Ovary (tissue), 9 donors: Measurements from ENCODE around the gene ARFIP1. TPM values are rescaled to one million over a fixed set of nuclear protein-coding genes. Genes with fewer than 3 reads are reported as not detected.

Experiments used
- DNase-seq, 5 donors: peaks; one replicate each; pipeline ENCODE4 v3.0.0-alpha.2; 2019 to 2020
- H3K27ac ChIP-seq, 2 donors: fragments of 200-600 bp; one replicate each; pipeline versions ENCODE4 v1.5.1 to v1.8.0; 2019 to 2022
- H3K27me3 ChIP-seq: fragments of 200-600 bp; one replicate; pipeline ENCODE4 v1.8.0; 2022
- H3K36me3 ChIP-seq: fragments of 200-600 bp; sonication (generic); one replicate; pipeline ENCODE4 v1.5.1; 2019
- H3K4me1 ChIP-seq: one replicate; pipeline ENCODE4 v1.8.1; 2013; ENCODE audit warnings: mild to moderate bottlenecking, moderate library complexity; ENCODE audit not compliant: insufficient read depth
- H3K4me3 ChIP-seq: fragments of 200-600 bp; sonication (generic); one replicate; pipeline ENCODE4 v1.5.1; 2017
- H3K9me3 ChIP-seq, 2 donors: fragments of 200-600 bp in 1 of 2; sonication (generic) in 1 of 2; one replicate each; pipeline versions ENCODE4 v1.5.1 to v1.8.1; 2013 to 2019; ENCODE audit warnings: mild to moderate bottlenecking in 1 of 2, moderate library complexity in 1 of 2
- EP300 ChIP-seq: sonication (generic); formaldehyde crosslinking; IDR thresholded peaks from one replicate; pipeline ENCODE4 v1.6.1; 2017; ENCODE audit warnings: antibody characterized with exemption
- POLR2A ChIP-seq: fragments of 450-650 bp; IDR thresholded peaks from one replicate; pipeline ENCODE4 v1.6.1; 2017; ENCODE audit warnings: antibody characterized with exemption, mild to moderate bottlenecking, moderate library complexity
- WGBS, 3 donors: extraction: QIAGEN DNeasy Blood & Tissue Kit in 1 of 3; methylation state at CpG; one replicate each; pipeline versions ENCODE4 v1.1.5 to v1.1.7; 2013 to 2017; 5-methylcytosine and 5-hydroxymethylcytosine counted together
- intact Hi-C, 4 donors: fragments of 100-400 bp; cut with DNase I; formaldehyde crosslinking; loops; one replicate each; pipeline versions ENCODE4 v1.11.0 to v1.15.1; 2022 to 2023
- polyA plus RNA-seq, 2 donors: library from polyadenylated mRNA; stranded (reverse); fragments of 200-250 nt in 1 of 2; fragments of 350-450 nt in 1 of 2; fragmentation: Illumina TruSeq in 1 of 2; extraction: RNeasy Lipid Tissue Mini Kit (QIAGEN cat#74804) in 1 of 2; gene quantifications; one replicate each; pipeline ENCODE4 v1.2.3, GENCODE V29; 2013 to 2014
- total RNA-seq, 7 donors: library from RNA; depleted of rRNA in 2 of 7; stranded (reverse); fragments of >200 nt in 2 of 7; fragmentation: NEBNext Ultra II Directional in 3 of 7; extraction: Animal tissue kit (Norgen Biotek cat#: 25700) in 3 of 7; gene quantifications; one replicate each; pipeline versions ENCODE4 v1.1.0 to v1.2.4, GENCODE V29; 2016 to 2023
- TF ChIP-seq, protein P1 (sequence below), 3 donors: fragments of 450-650 bp in 2 of 3; fragments of 200-600 bp in 1 of 3; IDR thresholded peaks; one replicate each; pipeline versions ENCODE4 v1.5.1 to v1.8.0; 2016 to 2022; ENCODE audit warnings: antibody characterized with exemption in 3 of 3, mild to moderate bottlenecking in 1 of 3
- donor health status: DM: no; HTN: no; CAD: no; lungs with moderate emphysema.
- donor health status: DM: no; HTN: no; CAD: no.
- donor health status: Bipolar disorder and iron deficiency.
- donor health status: DM: yes; HTN: yes; CAD: no.
- donor health status: DM: no; HTN: no; CAD: no.
- donor health status: DM: yes; HTN: yes; CAD: no.

Gene ARFIP1
- total and polyA plus RNA-seq, 9 donors = 15.6 to 47.4 (median 29.8) TPM

DNA sequence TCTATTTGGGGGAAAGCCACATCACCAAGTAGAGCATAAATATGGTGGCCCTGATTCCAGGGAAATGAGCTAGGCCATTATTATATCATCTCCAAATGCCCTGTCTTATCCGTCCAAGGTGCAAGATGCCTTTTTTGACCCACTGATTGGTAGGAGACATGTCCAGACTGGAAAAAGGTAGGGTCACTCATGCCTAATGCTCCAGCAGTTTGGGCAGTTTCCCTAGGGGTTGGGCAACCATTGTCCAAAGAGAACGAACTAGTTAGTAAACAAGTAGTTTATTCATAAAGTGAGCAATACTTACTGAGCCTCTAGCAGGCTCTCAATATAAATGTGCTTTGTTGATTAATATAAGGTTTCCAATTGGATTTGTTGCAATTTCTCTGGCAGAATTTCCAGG, 162.6 kb downstream of the ARFIP1 start:
- Histone ChIP-seq H3K9me3 (no peaks in the 10 kb centered on the region), H3K36me3 (no peaks in the 10 kb centered on the region), H3K27ac (no peak overlapping the region), H3K27me3 (no peaks in the 10 kb centered on the region), H3K4me1 (no peaks in the 10 kb centered on the region), H3K4me3 (no peak overlapping the region)
- 88 to 96% (median 94%) methylated on average over 2 of the region's 2 CpGs for WGBS, 3 donors
- intact Hi-C loops = no loop called here
- TF ChIP-seq EP300 = no peak
- TF ChIP-seq POLR2A = no peak
- TF ChIP-seq, protein P1, sequence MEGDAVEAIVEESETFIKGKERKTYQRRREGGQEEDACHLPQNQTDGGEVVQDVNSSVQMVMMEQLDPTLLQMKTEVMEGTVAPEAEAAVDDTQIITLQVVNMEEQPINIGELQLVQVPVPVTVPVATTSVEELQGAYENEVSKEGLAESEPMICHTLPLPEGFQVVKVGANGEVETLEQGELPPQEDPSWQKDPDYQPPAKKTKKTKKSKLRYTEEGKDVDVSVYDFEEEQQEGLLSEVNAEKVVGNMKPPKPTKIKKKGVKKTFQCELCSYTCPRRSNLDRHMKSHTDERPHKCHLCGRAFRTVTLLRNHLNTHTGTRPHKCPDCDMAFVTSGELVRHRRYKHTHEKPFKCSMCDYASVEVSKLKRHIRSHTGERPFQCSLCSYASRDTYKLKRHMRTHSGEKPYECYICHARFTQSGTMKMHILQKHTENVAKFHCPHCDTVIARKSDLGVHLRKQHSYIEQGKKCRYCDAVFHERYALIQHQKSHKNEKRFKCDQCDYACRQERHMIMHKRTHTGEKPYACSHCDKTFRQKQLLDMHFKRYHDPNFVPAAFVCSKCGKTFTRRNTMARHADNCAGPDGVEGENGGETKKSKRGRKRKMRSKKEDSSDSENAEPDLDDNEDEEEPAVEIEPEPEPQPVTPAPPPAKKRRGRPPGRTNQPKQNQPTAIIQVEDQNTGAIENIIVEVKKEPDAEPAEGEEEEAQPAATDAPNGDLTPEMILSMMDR (IDR thresholded peaks at IDR 0.05) = no peak
- DNase-seq = no peak

DNA sequence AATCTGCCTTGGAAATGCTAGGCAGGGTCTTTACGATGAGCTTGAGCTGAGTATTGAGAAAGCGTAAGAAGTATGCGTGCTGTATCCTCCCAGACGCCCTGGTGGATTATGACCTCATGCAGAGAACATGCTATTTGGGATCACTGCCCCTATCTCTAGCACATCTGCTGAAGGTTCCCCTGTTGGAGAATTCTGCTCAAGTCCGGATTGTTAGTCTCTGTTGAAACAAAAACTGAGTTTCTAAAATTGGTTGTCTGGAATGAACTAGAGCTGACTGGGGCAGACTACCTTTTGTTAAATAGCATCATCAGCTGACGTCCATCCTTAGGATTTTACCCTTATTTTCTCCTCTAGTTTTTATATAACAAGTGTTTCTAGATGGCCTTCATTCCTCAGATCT, 163.9 kb downstream of the ARFIP1 start:
- Histone ChIP-seq H3K36me3 (no peaks in the 10 kb centered on the region), H3K4me1 (no peaks in the 10 kb centered on the region), H3K9me3 (no peaks in the 10 kb centered on the region), H3K27ac (no peak overlapping the region), H3K27me3 (no peaks in the 10 kb centered on the region), H3K4me3 (no peak overlapping the region)
- TF ChIP-seq, protein P1 (IDR thresholded peaks at IDR 0.05) = no peak
- TF ChIP-seq POLR2A (no peak), EP300 (no peak)
- WGBS, 3 donors = 63 to 80% (median 65%) methylated on average over 6 of the region's 6 CpGs
- DNase-seq = no peak
- intact Hi-C loops = no loop called here

DNA sequence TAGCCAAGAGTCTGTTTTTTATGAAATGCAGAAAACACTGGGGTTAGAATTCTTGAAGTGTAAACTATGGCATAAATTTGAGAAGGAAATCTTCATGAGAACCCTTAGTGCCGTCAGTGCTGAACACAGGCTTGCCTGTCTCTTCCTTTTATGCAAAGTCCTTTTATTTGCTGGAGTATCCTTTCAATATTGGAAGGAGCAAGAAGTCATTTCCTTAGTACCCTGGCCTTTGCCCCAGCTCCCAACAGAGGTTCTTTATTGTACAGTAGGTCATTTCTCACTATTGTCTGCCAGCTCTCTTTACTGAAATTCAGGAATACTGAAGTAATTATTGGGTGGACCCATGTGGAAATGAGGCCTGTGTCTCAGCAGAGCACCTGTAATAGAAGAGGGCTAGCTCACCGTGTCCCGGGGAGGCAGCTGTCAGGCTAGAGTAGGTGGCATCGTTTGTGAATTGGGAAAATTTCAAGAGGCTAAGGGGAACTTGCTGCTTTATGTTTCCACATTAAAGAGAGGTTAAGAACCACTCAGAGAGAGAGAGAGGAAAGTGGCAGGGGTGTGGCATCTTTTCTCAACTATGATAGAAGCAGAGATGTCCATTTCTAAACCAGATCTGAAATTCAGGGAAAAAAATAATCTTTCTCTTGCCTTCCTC, 165.0 kb downstream of the ARFIP1 start:
- 75 to 80% (median 76%) methylated on average over 4 of the region's 4 CpGs for WGBS, 3 donors
- TF ChIP-seq EP300 (no peak), POLR2A (no peak)
- TF ChIP-seq, protein P1 (IDR thresholded peaks at IDR 0.05) = no peak
- intact Hi-C loops = no loop called here
- H3K4me1 ChIP-seq = no peaks in the 10 kb centered on the region
- DNase-seq = no peak
- H3K27me3 ChIP-seq = no peaks in the 10 kb centered on the region
- no peak overlapping the region for H3K4me3 ChIP-seq
- no peaks in the 10 kb centered on the region for H3K36me3 ChIP-seq
- H3K27ac ChIP-seq = no peak overlapping the region
- no peaks in the 10 kb centered on the region for H3K9me3 ChIP-seq

DNA sequence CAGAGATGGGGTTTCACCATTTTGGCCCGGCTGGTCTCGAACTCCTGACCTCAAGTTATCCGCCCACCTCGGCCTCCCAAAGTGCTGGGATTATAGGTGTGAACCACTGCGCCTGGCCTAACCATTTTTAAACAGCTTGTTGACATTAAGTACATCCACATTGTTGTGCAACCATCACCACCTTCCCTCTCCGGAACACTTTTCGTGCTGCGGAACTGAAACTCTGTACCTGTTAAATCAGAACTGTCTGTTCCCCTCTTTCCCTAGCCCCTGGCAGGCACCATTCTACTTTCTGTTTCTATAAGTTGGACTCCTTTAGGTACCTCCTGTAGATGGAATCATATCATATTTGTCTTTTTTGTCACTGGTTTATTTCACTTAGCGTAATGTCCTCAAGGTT, 165.9 kb downstream of the ARFIP1 start:
- 95 to 97% (median 95%) methylated on average over 9 of the region's 9 CpGs for WGBS, 3 donors
- Histone ChIP-seq H3K9me3 (no peaks in the 10 kb centered on the region), H3K4me1 (no peaks in the 10 kb centered on the region), H3K27ac (no peak overlapping the region), H3K4me3 (no peak overlapping the region), H3K36me3 (no peaks in the 10 kb centered on the region), H3K27me3 (no peaks in the 10 kb centered on the region)
- TF ChIP-seq POLR2A (no peak), EP300 (no peak)
- TF ChIP-seq, protein P1 (IDR thresholded peaks at IDR 0.05) = no peak
- DNase-seq = no peak
- intact Hi-C loops = no loop called here
